HL-60 (cell line): ENCODE data around the gene GFY.
A peak's percentile ranks its signal among the peaks of the same experiment; 100 is the strongest.

Experiments
- DNase-seq, 2 experiments: peaks; one replicate each; pipeline ENCODE4 v3.0.0-alpha.2; 2010 to 2020; ENCODE audit warnings: low read depth in 1 of 2, low spot score in 1 of 2
- H3K27ac ChIP-seq: fragments of 250-450 bp; sonication (Bioruptor Pico); replicated peaks from 2 replicates; pipeline ENCODE4 v1.5.1; 2020; ENCODE audit warnings: mild to moderate bottlenecking, moderate library complexity
- H3K27me3 ChIP-seq: fragments of 250-450 bp; sonication (Bioruptor Pico); 2 replicates; pipeline ENCODE4 v1.5.1; 2021; ENCODE audit warnings: mild to moderate bottlenecking, moderate library complexity; ENCODE audit not compliant: insufficient read depth, poor library complexity, severe bottlenecking
- H3K4me3 ChIP-seq: replicated peaks from 2 replicates; pipeline ENCODE4 v1.5.1; 2011; ENCODE audit warnings: mild to moderate bottlenecking, control low read depth, low read length; ENCODE audit not compliant: insufficient read depth
- CTCF ChIP-seq: IDR thresholded peaks from one replicate; pipeline ENCODE4 v1.5.1; 2011; ENCODE audit warnings: low read length, control low read depth, inconsistent platforms; ENCODE audit not compliant: insufficient read depth
- GABPA ChIP-seq: IDR thresholded peaks from 2 replicates; pipeline ENCODE4 v1.6.1; 2012; ENCODE audit warnings: low read depth
- POLR2AphosphoS5 ChIP-seq: IDR thresholded peaks from 2 replicates; pipeline ENCODE4 v1.6.1; 2012; ENCODE audit warnings: low read depth
- REST ChIP-seq: IDR thresholded peaks from 2 replicates; pipeline ENCODE4 v1.6.1; 2012; ENCODE audit warnings: low read depth; ENCODE audit not compliant: insufficient replicate concordance
- SPI1 ChIP-seq: IDR thresholded peaks from 2 replicates; pipeline ENCODE4 v1.6.1; 2012; ENCODE audit warnings: low read depth, mild to moderate bottlenecking, borderline replicate concordance

Gene GFY

GRCh38 chr19:49415102-49415809, 9.9 kb upstream of the GFY start:
- no peak for TF ChIP-seq GABPA
- no peak for TF ChIP-seq REST
- TF ChIP-seq CTCF, result no peak
- TF ChIP-seq SPI1, result peak; percentile 41; the same call in 1 of the 2 replicates
- peak; percentile 70 for TF ChIP-seq POLR2AphosphoS5
- Histone ChIP-seq H3K4me3 (no peak overlapping the region), H3K27me3 (peaks cover 3% of the 10 kb centered on the region), H3K27ac (peak overlapping the region; percentile 71)
- peak in 1 of 2 experiments; percentile 84 for DNase-seq

GRCh38 chr19:49415810-49416200, 9.4 kb upstream of the GFY start:
- peaks cover 8% of the 10 kb centered on the region for H3K27me3 ChIP-seq
- no peak for DNase-seq
- TF ChIP-seq REST (no peak), SPI1 (no peak), POLR2AphosphoS5 (no peak), CTCF (no peak), GABPA (no peak)
- peak overlapping the region; percentile 71 for H3K27ac ChIP-seq
- no peak overlapping the region for H3K4me3 ChIP-seq

GRCh38 chr19:49417088-49417487, 8.1 kb upstream of the GFY start:
- no peak overlapping the region for H3K4me3 ChIP-seq
- no peak for DNase-seq
- H3K27me3 ChIP-seq, result peaks cover 20% of the 10 kb centered on the region
- H3K27ac ChIP-seq, result peak overlapping the region; percentile 56
- TF ChIP-seq REST, result no peak
- TF ChIP-seq CTCF, result no peak
- no peak for TF ChIP-seq SPI1
- no peak for TF ChIP-seq POLR2AphosphoS5
- no peak for TF ChIP-seq GABPA
